Fibroblast of skin of left biceps (primary cell): ENCODE data around the gene GTF2H1.
"Not testable (repeated sequence)": the region's sequence is repeated elsewhere in the genome, so short reads cannot be mapped to it uniquely, and the experiment has no call there.

Experiments used
- DNase-seq, 2 experiments: peaks; one replicate each; pipeline ENCODE4 v3.0.0-alpha.2; 2013; ENCODE audit warnings: low read depth in 2 of 2

The GTF2H1 gene

GRCh38 chr11:18374956-18375355, 52.6 kb downstream of the GTF2H1 start:
- DNase-seq, result no peak

DNA sequence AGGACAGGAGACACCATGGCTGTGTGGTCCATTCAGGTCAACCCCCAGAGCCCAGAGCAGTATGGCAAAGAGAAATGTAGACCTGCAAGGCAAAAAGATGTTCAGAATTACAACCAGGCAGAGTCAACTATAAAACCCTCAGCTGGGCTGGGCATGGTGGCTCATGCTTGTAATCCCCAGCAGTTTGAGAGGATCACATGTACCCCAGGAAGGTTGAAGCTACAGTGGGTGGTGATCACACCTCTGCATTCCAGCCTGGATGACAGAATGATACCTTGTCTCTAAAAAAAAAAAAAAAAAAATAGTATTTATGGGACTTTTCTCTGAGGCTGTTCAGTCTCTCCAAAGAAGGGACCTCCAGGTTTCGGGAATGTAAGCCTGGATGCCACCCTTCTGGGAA, 53.6 kb downstream of the GTF2H1 start:
- no peak for DNase-seq

GRCh38 chr11:18379201-18379600, 56.8 kb downstream of the GTF2H1 start:
- no peak for DNase-seq

DNA sequence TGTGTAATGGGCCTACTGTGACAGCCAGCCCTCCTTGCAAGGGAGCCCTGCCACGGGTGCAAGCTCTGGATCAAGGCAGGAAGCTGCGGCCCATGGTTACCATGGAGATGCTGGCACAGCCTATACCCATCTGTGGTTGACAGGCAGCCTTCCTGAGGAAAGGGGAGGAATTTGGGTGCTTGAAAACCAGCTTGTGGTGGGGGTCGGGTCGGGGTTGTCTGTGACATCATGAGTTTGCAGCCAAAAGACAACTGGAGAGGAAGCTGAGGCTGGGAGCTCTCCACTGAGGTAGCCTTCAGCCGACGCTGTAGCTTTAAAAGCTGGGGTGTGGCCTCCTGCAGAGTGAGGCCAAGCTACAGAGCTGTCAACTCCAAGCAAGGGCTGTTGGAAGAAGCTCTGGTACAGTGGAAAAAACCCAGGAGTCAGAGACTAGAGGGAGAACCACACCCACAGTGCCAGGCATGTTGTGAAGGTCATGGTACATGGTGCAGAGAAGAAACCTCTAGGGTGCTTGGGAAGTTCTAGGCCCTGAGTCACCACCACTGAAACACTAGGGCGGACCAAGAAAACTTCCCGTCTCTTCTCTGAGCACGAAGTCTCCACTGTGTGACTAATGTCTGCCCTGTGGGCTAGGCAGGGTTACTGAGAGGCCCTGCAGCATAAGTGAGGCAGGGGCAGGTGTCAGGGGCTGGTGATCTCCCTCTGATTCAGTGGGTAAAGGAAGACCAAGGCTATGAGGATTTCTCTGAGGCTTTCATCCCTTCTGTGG, 61.2 kb downstream of the GTF2H1 start:
- DNase-seq, result peak; percentile 56 to 62

DNA sequence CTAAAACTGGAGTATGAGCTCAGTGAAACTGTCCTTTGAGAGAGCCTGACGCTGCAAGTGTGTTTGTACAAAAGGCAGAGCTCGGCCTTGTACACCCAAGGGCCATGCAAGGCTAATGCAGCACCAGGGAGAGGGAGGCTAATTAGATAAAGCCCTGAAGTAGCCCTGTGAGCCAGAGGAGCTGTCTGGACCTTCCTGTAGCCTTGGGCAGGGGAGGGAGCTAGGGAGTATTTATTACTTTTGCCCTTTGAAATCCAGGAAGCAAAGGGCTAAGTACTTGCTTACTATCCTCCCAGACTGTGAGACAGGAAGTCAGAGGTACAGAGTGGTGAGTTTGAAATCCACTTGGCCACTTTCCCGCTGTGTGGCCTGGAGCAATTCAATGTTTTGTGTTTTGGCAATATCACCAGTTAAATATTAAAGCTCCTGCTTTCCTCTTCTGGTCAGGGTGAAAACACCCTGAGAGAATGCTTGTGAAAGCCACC, 61.8 kb downstream of the GTF2H1 start:
- peak in 1 of 2 experiments; percentile 40 for DNase-seq

GRCh38 chr11:18390088-18390487, 67.7 kb downstream of the GTF2H1 start:
- DNase-seq, result no peak

DNA sequence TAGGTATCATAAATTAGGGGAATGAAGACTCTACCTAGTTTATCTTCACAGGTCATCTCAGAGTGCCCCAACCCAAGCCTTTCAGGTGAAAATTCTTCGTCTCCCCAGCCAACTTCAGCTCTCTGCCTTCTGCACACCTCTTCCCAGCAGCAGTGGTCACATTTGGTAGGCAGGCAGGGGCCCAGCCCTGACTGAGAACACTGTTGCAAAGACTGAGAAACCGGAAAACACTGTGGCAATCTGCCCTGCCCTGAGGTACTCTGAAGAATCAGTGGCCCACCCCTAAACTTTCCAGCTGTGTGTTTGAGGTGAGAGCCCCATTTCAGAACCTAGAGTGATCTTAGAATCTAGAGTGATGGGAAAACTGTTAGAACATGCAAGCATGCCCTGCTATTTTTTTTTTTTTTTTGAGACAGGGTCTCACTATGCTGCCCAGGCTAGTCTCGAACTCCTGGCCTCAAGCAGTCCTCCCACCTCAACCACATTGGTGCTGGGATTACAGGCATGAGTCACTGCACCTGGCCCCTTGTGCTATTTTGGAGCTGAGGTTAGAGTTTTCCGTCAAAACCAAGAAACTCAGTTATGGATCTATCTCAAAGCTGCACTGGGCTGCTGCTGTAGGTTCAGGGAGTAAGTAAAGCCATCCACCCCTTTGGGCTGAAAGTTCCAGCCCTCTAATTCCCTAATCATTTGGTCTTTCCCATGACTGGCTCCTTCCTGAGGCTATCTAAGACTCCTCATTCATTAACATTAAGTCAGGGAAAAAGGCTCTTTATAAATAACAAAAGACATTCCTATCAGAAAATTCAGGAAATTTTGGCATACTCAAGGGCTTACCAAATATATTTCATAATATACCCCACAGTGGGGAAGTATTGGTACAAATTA, 70.3 kb downstream of the GTF2H1 start:
- no peak for DNase-seq

GRCh38 chr11:18393581-18394274, 71.4 kb downstream of the GTF2H1 start:
- no peak for DNase-seq

DNA sequence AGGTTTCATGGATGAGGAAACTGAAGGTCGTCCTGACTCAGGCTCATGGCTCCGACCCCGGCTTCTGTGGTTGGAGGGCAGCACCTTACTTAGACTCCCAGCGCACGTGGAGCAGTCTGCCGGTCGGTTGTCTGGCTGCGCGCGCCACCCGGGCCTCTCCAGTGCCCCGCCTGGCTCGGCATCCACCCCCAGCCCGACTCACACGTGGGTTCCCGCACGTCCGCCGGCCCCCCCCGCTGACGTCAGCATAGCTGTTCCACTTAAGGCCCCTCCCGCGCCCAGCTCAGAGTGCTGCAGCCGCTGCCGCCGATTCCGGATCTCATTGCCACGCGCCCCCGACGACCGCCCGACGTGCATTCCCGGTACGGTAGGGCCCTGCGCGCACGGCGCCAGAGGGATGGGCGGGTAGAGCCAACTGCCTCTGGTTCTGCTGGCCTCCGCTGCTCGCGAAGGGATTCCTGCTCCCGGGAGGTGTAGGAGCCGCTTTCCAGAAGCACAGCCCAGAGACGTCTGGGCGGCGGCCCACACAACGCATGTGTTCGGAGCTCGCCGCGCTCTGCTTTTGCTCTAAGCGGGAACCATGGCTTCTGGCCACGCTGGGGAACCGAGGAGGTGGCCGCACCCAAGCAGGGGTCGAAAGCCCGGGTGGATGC, 72.0 kb downstream of the GTF2H1 start, which contains the start of gene LDHA:
Gene LDHA (plus strand): TSS at position 289 of the 653 bp plus-strand sequence. CDS start 2,280 bp downstream, outside the sequence.
- peak; percentile 89 to 91 for DNase-seq

GRCh38 chr11:18394928-18395734, 72.8 kb downstream of the GTF2H1 start:
- DNase-seq, result no peak

DNA sequence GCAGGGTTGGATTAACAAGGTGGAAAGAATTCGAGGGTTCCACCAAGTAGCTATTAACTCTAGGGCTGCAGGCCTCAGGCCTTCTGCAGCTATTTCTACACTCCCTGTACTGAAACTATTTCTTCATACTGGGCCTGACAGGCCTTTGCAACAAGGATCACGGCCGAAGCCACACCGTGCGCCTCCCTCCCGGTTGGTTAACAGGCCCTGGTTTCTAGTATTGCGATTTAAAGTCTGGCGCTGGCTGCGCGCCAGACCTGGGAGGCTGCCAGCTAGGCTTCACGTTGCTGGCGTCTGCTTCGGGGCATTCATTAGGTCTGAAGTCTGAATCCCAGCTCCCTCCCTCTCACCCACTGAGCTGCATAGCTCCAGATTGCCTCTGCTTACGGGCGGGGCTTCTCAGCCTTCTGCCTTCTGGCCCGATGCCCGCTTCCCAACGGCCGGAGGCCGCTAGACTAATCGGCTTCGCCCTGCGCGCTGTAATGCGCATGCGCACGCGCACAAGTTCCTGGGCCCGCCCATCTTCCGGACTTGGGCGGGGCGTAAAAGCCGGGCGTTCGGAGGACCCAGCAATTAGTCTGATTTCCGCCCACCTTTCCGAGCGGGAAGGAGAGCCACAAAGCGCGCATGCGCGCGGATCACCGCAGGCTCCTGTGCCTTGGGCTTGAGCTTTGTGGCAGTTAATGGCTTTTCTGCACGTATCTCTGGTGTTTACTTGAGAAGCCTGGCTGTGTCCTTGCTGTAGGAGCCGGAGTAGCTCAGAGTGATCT, 73.6 kb downstream of the GTF2H1 start:
- peak; percentile 98 to 99 for DNase-seq

DNA sequence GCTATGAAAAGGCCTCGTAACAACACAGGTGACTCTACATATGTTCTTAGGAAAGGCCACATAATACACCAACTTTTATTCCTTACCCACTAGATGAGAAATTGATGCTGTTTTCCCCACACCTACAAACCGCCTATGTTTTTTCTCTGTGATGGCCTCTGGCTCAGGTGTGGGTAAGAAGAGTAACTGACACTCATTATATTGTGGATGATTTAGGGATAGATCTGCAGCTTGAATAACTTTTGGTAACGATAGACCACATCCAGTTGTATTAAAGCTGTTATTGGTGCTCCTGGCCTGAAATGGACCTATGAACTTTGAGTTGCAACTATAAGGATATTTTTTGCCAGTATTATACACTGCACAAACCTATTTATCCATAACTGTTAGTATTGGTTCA, 75.6 kb downstream of the GTF2H1 start:
- DNase-seq, result no peak

DNA sequence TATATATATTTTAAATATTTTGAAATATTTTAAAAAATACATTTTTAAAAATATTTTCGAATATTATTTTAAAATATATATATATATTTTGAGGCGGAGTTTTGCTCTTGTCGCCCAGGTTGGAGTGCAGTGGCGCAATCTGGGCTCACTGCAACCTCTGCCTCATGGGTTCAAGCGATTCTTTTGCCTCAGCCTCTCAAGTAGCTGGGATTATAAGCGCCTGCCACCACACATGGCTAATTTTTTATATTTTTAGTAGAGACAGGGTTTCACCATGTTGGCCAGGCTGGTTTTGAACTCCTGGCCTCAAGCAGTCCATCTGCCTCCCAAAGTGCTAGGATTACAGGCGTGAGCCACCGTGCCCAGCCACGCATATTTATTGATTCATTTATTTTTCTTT, 78.7 kb downstream of the GTF2H1 start:
- not testable (repeated sequence) for DNase-seq

DNA sequence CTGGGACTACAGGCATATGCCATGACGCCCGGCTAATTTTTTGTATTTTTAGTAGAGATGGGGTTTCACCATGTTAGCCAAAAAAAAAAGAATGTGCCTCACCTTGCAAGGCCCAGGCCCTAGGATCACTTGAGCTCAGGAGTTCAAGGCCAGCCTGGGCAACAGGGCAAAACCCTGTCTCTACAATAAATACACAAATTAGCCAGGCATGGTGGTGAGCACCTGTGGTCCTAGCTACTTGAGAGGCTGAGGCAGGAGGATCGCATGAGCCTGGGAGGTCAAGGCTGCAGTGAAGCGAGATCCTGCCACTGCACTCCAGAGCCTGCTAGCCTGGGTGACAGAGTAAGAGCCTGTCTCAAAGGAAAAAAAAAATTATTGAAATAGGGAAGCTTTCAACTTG, 81.7 kb downstream of the GTF2H1 start:
- DNase-seq, result no peak

DNA sequence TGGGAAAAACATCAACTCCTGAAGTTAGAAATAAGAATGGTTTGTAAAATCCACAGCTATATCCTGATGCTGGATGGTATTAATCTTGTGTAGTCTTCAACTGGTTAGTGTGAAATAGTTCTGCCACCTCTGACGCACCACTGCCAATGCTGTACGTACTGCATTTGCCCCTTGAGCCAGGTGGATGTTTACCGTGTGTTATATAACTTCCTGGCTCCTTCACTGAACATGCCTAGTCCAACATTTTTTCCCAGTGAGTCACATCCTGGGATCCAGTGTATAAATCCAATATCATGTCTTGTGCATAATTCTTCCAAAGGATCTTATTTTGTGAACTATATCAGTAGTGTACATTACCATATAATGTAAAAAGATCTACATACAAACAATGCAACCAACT, 85.0 kb downstream of the GTF2H1 start:
- not testable (repeated sequence) for DNase-seq

- DNase-seq, result no peak
These were observed 86.4 kb downstream of the GTF2H1 start for GRCh38 chr11:18408558-18409291.

DNA sequence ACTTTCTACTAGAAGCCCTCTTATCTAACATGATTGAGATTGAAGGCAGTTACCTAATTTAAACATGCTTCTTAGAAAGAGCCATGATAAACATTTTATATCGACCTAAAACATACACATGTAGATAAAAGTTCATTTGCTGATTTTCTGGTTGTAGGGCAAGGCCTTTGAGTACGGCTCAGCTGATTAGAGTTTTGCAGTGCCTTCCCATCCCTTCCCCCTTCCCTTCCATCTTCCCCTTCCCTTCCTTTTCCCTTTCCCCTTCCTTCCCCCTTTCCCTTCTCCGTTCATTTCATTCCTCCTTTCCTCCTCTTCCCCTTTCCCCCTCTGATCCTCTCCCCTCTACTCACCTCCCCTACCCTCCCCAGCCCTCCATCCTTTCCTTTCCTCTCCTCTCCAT, 94.1 kb downstream of the GTF2H1 start:
- no peak for DNase-seq
